ENCODE measurements around the gene FHIT. TPM values are rescaled to one million over a fixed set of nuclear protein-coding genes. Genes with fewer than 3 reads are reported as not detected.

Gene FHIT
- total and polyA plus RNA-seq, 2 of the 4 experiments (the other 2 are of a cell fraction): 0.07 TPM; not detected in 1

DNA sequence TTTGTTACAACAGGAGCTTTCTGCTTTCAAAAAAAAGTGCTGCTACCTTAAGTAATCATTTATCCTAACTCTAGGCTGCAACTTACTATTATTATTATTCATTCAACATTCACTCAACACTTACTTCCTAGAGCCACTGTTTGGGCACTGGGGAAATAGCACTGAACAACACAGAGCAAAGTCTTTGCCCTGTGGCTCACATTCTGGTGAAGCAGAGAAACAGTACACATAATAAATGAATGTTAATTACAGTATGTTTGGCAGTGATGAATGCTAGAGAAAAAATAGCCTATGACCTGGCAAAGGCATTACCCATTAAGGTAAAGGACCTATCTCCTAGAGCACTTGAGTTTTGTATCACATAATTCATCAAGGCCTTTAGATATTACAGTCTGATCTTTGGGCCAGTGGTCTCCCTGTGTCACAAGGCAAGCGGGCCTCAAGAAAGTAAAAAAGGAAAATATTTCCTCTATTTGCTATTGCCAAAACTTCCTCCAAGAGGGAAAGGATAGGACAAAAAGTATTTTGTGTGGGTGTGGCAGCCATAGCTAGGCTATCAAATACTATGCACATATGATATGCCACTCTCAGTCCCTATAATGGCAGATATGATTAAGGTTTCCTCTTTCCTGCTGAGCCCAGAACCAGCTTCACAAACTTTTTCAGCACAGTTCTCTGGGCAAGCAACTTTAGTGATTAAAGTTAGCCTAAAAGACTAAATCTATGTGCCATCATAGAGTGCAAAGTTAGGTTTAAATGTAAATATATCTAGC is 142.8 kb downstream of the FHIT start:
- no peak overlapping the region for H3K4ac ChIP-seq (ENCODE audit: low read depth, low read length)
- no peak overlapping the region for H3K18ac ChIP-seq (ENCODE audit: low read depth, low read length)
- H4K20me1 ChIP-seq (ENCODE audit: insufficient read depth, low read length): no peaks in the 10 kb centered on the region
- H3K4me1 ChIP-seq (ENCODE audit: control insufficient read depth, insufficient read depth, low read length): no peaks in the 10 kb centered on the region
- H4K91ac ChIP-seq (ENCODE audit: insufficient read depth, low read depth, low read length): no peak overlapping the region
- BruUV-seq (replicated peaks): no TSS peak
- ATAC-seq (ENCODE audit: low read depth): no peak
- H2AFZ ChIP-seq (replicated peaks; ENCODE audit: low read length, poor library complexity): no peak overlapping the region
- H3K4me2 ChIP-seq (ENCODE audit: low read depth, low read length): no peak overlapping the region
- WGBS, 2 experiments (ENCODE audit: extremely low coverage in 2 of 2, insufficient read length in 1 of 2): no CpG with 5 or more reads among the region's 1 CpG
- dilution Hi-C loops (cut with HindIII; ENCODE audit: low sequenced_read_pairs, unreplicated experiment) (no loop called here), intact Hi-C loops (cut with micrococcal nuclease) (no loop called here), in situ Hi-C loops (cut with MboI; ENCODE audit: low sequenced_read_pairs) (no loop called here)
- H2AK9ac ChIP-seq (replicated peaks; ENCODE audit: low read depth, low read length, poor library complexity): no peak overlapping the region
- no peak overlapping the region for H2BK15ac ChIP-seq (ENCODE audit: low read depth, low read length)
- H3K27ac ChIP-seq (ENCODE audit: insufficient read depth, low read length): no peak overlapping the region
- no peak overlapping the region for H2BK120ac ChIP-seq (ENCODE audit: low read depth, low read length)
- H3K23ac ChIP-seq (ENCODE audit: low read depth, low read length): no peak overlapping the region
- no peak overlapping the region for H3K4me3 ChIP-seq (ENCODE audit: insufficient read depth, low read depth, low read length)
- no peak overlapping the region for H3K14ac ChIP-seq (replicated peaks; ENCODE audit: low read depth, low read length)
- H4K8ac ChIP-seq (ENCODE audit: low read depth in 2 of 2, low read length in 2 of 2): no peak overlapping the region
- no peak overlapping the region for H4K5ac ChIP-seq (ENCODE audit: low read depth, low read length)
- no peak overlapping the region for H2BK20ac ChIP-seq (ENCODE audit: low read depth, low read length)
- ChIA-PET CTCF (no interaction called here), POLR2A (ENCODE audit: unreplicated experiment) (no interaction called here)
- no peak overlapping the region for H3K9ac ChIP-seq (ENCODE audit: low read depth, low read length)
- no peaks in the 10 kb centered on the region for H3K27me3 ChIP-seq (ENCODE audit: control insufficient read depth, insufficient read depth, low read length)
- no peak overlapping the region for H3K56ac ChIP-seq (ENCODE audit: extremely low read depth, insufficient read depth, low read length)
- DNase-seq: no peak
- H3K9me3 ChIP-seq (ENCODE audit: control insufficient read depth, insufficient read depth, low read length): peaks cover 2% of the 10 kb centered on the region; the same call in 1 of the 2 replicates
- H2BK5ac ChIP-seq (ENCODE audit: low read depth, low read length, poor library complexity, severe bottlenecking): no peak overlapping the region
- no peaks in the 10 kb centered on the region for H3K36me3 ChIP-seq (ENCODE audit: control insufficient read depth, insufficient read depth, low read length)
- H3K79me1 ChIP-seq (ENCODE audit: low read depth in 1 of 2, low read length in 2 of 2): no peaks in the 10 kb centered on the region
- TF ChIP-seq POLR2A (IDR thresholded peaks at IDR 0.05; ENCODE audit: low read depth, low read length) (no peak), RCOR1 (IDR thresholded peaks at IDR 0.05; ENCODE audit: insufficient replicate concordance, low read length) (no peak), CEBPB (IDR thresholded peaks at IDR 0.05; ENCODE audit: low read depth, low read length) (no peak), FOS (IDR thresholded peaks at IDR 0.05; ENCODE audit: low read depth, low read length) (no peak), NFE2L2 (IDR thresholded peaks at IDR 0.05; ENCODE audit: low read depth, low read length) (no peak), MAFK (IDR thresholded peaks at IDR 0.05; ENCODE audit: low read depth, low read length) (no peak), MXI1 (IDR thresholded peaks at IDR 0.05; ENCODE audit: borderline replicate concordance, low read depth, low read length) (no peak), CHD1 (IDR thresholded peaks at IDR 0.05; ENCODE audit: low read depth, low read length) (no peak), MAZ (IDR thresholded peaks at IDR 0.05; ENCODE audit: borderline replicate concordance, low read depth, low read length) (no peak), SMC3 (IDR thresholded peaks at IDR 0.05; ENCODE audit: low read depth, low read length) (no peak), ELK1 (IDR thresholded peaks at IDR 0.05; ENCODE audit: borderline replicate concordance, low read depth, low read length) (no peak), RFX5 (IDR thresholded peaks at IDR 0.05; ENCODE audit: low read depth, low read length) (no peak), BHLHE40 (IDR thresholded peaks at IDR 0.05; ENCODE audit: low read depth, low read length) (no peak), USF2 (IDR thresholded peaks at IDR 0.05; ENCODE audit: low read depth, low read length) (no peak)
- TF ChIP-seq, protein P1, sequence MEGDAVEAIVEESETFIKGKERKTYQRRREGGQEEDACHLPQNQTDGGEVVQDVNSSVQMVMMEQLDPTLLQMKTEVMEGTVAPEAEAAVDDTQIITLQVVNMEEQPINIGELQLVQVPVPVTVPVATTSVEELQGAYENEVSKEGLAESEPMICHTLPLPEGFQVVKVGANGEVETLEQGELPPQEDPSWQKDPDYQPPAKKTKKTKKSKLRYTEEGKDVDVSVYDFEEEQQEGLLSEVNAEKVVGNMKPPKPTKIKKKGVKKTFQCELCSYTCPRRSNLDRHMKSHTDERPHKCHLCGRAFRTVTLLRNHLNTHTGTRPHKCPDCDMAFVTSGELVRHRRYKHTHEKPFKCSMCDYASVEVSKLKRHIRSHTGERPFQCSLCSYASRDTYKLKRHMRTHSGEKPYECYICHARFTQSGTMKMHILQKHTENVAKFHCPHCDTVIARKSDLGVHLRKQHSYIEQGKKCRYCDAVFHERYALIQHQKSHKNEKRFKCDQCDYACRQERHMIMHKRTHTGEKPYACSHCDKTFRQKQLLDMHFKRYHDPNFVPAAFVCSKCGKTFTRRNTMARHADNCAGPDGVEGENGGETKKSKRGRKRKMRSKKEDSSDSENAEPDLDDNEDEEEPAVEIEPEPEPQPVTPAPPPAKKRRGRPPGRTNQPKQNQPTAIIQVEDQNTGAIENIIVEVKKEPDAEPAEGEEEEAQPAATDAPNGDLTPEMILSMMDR (conservative IDR thresholded peaks at IDR 0.05; ENCODE audit: low read depth, low read length): no peak
- H3K9me1 ChIP-seq (ENCODE audit: insufficient read depth, low read length): no peaks in the 10 kb centered on the region
- H2AK5ac ChIP-seq (ENCODE audit: low read depth, low read length): no peak overlapping the region
